HK-2 (cell line): Measurements from ENCODE around the gene ZNF197.
"Not testable (repeated sequence)": the region's sequence is repeated elsewhere in the genome, so short reads cannot be mapped to it uniquely, and the experiment has no call there.

Source experiments
- DNase-seq: peaks from one replicate; pipeline ENCODE4 v3.0.0-alpha.2; 2018; ENCODE audit not compliant: unreplicated experiment

The ZNF197 gene

GRCh38 chr3:44624749-44625480 lies at the start of gene ZNF197:
TSS of gene ZNF197 (plus strand) at chr3:44625036. CDS start at chr3:44629155, 4,119 bp downstream.
- DNase-seq = peak; percentile 82

- no peak for DNase-seq
These were observed 48.2 kb upstream of the ZNF197 start for GRCh38 chr3:44576613-44577012.

GRCh38 chr3:44577354-44577952 lies 47.4 kb upstream of the ZNF197 start:
- DNase-seq = not testable (repeated sequence)

- not testable (repeated sequence) for DNase-seq
These were observed 46.5 kb upstream of the ZNF197 start for GRCh38 chr3:44578316-44578715.

- not testable (repeated sequence) for DNase-seq
These were observed 45.8 kb upstream of the ZNF197 start for GRCh38 chr3:44578924-44579515.

- DNase-seq = not testable (repeated sequence)
These were observed 45.1 kb upstream of the ZNF197 start for GRCh38 chr3:44579749-44580148.

GRCh38 chr3:44580971-44581370 lies 43.9 kb upstream of the ZNF197 start:
- DNase-seq = not testable (repeated sequence)

GRCh38 chr3:44584646-44585501 lies 40.0 kb upstream of the ZNF197 start, which contains the start of gene ZNF660:
TSS of gene ZNF660 (plus strand) at chr3:44584964. CDS start at chr3:44594194, 9,230 bp downstream.
- no peak for DNase-seq

GRCh38 chr3:44596621-44597020 lies 28.2 kb upstream of the ZNF197 start:
- no peak for DNase-seq

GRCh38 chr3:44601749-44602148 lies 23.1 kb upstream of the ZNF197 start:
- DNase-seq = no peak

- DNase-seq = no peak
These were observed 12.2 kb upstream of the ZNF197 start for GRCh38 chr3:44612678-44613077.

- DNase-seq = no peak
These were observed 3.9 kb downstream of the ZNF197 start for GRCh38 chr3:44628716-44629115.

- no peak for DNase-seq
These were observed 7.4 kb downstream of the ZNF197 start for GRCh38 chr3:44632193-44632592.

- no peak for DNase-seq
These were observed 17.5 kb downstream of the ZNF197 start for GRCh38 chr3:44642337-44642736.

- no peak for DNase-seq
These were observed 18.2 kb downstream of the ZNF197 start for GRCh38 chr3:44643024-44643423.

- DNase-seq = no peak
These were observed 22.9 kb downstream of the ZNF197 start for GRCh38 chr3:44647771-44648170.

GRCh38 chr3:44648564-44649229 lies 23.9 kb downstream of the ZNF197 start, which contains the start of gene ZNF35:
TSS of gene ZNF35 (plus strand) at chr3:44648732. CDS start at chr3:44651068, 2,336 bp downstream.
- peak; percentile 78 for DNase-seq

- no peak for DNase-seq
These were observed 24.9 kb downstream of the ZNF197 start for GRCh38 chr3:44649709-44650108.

GRCh38 chr3:44654039-44654438 lies 29.2 kb downstream of the ZNF197 start:
- DNase-seq = no peak

- DNase-seq = no peak
These were observed 34.2 kb downstream of the ZNF197 start for GRCh38 chr3:44659015-44659414.

GRCh38 chr3:44659434-44659833 lies 34.6 kb downstream of the ZNF197 start:
- DNase-seq = no peak
